ENCODE measurements around the gene MAP4K4. TPM values are rescaled to one million over a fixed set of nuclear protein-coding genes. Genes with fewer than 3 reads are reported as not detected.
A peak's percentile ranks its signal among the peaks of the same experiment; 100 is the strongest.

Gene MAP4K4
- total and polyA plus RNA-seq, 2 of the 13 experiments (the other 11 are each of a cell fraction or from before 2014, with no cell fraction given), result 105 to 264 TPM

DNA sequence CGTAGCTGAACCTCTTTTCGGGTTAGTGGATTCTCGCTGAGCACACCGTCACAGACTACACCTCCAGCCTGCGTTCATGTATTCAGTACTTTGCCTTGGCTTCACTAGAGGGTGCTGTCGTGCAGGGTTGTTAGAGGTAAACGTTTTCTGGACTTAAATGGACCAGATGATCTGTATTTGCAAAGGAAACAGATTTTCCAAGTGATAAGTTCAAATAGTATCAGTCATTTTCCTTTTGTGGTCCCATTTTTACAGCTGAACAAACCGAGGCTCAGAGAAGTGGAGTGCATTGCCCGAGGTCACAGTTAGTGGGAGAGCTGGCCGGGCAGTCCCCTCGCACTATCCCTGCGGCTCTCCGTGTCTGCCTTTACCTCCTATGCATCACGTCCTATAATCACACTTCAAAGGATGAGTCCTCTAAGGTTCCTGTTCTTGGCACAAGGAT, 125.9 kb downstream of the MAP4K4 start (continued):
- TF ChIP-seq, protein P1, sequence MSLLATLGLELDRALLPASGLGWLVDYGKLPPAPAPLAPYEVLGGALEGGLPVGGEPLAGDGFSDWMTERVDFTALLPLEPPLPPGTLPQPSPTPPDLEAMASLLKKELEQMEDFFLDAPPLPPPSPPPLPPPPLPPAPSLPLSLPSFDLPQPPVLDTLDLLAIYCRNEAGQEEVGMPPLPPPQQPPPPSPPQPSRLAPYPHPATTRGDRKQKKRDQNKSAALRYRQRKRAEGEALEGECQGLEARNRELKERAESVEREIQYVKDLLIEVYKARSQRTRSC (CRISPR knock-in tag; IDR thresholded peaks at IDR 0.05; ENCODE audit: low read depth), result no peak
- TF ChIP-seq SRF (IDR thresholded peaks at IDR 0.05; ENCODE audit: low read depth, low read length), result no peak
- no peak for TF ChIP-seq CHD2 (IDR thresholded peaks at IDR 0.05; ENCODE audit: low read depth, low read length)
- TF ChIP-seq ZMYM3 (CRISPR knock-in tag; IDR thresholded peaks at IDR 0.05), result peak; percentile 75
- TF ChIP-seq CCDC6 (CRISPR knock-in tag; IDR thresholded peaks at IDR 0.05), result 0 out of 2 replicates have a peak, but pooled peaks have one; percentile 33
- TF ChIP-seq CREB1 (IDR thresholded peaks at IDR 0.05), result no peak
- TF ChIP-seq CREB1 (CRISPR knock-in tag; IDR thresholded peaks at IDR 0.05), result no peak
- no peak for TF ChIP-seq NBN (conservative IDR thresholded peaks at IDR 0.05)
- no peak for TF ChIP-seq CENPT (CRISPR knock-in tag; IDR thresholded peaks at IDR 0.05; ENCODE audit: low read depth)
- no peak for TF ChIP-seq DMTF1 (CRISPR knock-in tag; IDR thresholded peaks at IDR 0.05)
- TF ChIP-seq, protein P2, sequence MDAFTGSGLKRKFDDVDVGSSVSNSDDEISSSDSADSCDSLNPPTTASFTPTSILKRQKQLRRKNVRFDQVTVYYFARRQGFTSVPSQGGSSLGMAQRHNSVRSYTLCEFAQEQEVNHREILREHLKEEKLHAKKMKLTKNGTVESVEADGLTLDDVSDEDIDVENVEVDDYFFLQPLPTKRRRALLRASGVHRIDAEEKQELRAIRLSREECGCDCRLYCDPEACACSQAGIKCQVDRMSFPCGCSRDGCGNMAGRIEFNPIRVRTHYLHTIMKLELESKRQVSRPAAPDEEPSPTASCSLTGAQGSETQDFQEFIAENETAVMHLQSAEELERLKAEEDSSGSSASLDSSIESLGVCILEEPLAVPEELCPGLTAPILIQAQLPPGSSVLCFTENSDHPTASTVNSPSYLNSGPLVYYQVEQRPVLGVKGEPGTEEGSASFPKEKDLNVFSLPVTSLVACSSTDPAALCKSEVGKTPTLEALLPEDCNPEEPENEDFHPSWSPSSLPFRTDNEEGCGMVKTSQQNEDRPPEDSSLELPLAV (CRISPR knock-in tag; conservative IDR thresholded peaks at IDR 0.05; ENCODE audit: low read depth), result no peak
- TF ChIP-seq ZBTB42 (CRISPR knock-in tag; IDR thresholded peaks at IDR 0.05), result no peak
- TF ChIP-seq, protein P3, sequence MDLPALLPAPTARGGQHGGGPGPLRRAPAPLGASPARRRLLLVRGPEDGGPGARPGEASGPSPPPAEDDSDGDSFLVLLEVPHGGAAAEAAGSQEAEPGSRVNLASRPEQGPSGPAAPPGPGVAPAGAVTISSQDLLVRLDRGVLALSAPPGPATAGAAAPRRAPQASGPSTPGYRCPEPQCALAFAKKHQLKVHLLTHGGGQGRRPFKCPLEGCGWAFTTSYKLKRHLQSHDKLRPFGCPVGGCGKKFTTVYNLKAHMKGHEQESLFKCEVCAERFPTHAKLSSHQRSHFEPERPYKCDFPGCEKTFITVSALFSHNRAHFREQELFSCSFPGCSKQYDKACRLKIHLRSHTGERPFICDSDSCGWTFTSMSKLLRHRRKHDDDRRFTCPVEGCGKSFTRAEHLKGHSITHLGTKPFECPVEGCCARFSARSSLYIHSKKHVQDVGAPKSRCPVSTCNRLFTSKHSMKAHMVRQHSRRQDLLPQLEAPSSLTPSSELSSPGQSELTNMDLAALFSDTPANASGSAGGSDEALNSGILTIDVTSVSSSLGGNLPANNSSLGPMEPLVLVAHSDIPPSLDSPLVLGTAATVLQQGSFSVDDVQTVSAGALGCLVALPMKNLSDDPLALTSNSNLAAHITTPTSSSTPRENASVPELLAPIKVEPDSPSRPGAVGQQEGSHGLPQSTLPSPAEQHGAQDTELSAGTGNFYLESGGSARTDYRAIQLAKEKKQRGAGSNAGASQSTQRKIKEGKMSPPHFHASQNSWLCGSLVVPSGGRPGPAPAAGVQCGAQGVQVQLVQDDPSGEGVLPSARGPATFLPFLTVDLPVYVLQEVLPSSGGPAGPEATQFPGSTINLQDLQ (CRISPR knock-in tag; IDR thresholded peaks at IDR 0.05), result no peak
- TF ChIP-seq ZNF570 (CRISPR knock-in tag; IDR thresholded peaks at IDR 0.05; ENCODE audit: borderline replicate concordance), result no peak
- TF ChIP-seq ZKSCAN8 (CRISPR knock-in tag; IDR thresholded peaks at IDR 0.05; ENCODE audit: borderline replicate concordance), result no peak
- TF ChIP-seq ZNF800 (CRISPR knock-in tag; IDR thresholded peaks at IDR 0.05), result no peak
